GM18508 (cell line): ENCODE results near the gene FTCD.
"Not testable (repeated sequence)": the region's sequence is repeated elsewhere in the genome, so short reads cannot be mapped to it uniquely, and the experiment has no call there.

Experiments
- ATAC-seq: cut with Tn5 transposase; IDR thresholded peaks from one replicate; pipeline ENCODE4 v1.9.1; 2021; ENCODE audit warnings: moderate number of reproducible peaks; ENCODE audit not compliant: insufficient read depth, unreplicated experiment

The FTCD gene

GRCh38 chr21:46172863-46173528 lies 17.6 kb upstream of the FTCD start:
- no peak for ATAC-seq

GRCh38 chr21:46171996-46172862 lies 16.9 kb upstream of the FTCD start:
- ATAC-seq: no peak

GRCh38 chr21:46171585-46171984 lies 16.2 kb upstream of the FTCD start:
- no peak for ATAC-seq

GRCh38 chr21:46170436-46171193 lies 15.2 kb upstream of the FTCD start:
- ATAC-seq: not testable (repeated sequence)

GRCh38 chr21:46168659-46169386 lies 13.4 kb upstream of the FTCD start:
- ATAC-seq: no peak

GRCh38 chr21:46168238-46168637 lies 12.9 kb upstream of the FTCD start:
- ATAC-seq: no peak

- ATAC-seq: no peak
Observed at GRCh38 chr21:46165098-46165497, 9.7 kb upstream of the FTCD start.

- ATAC-seq: no peak
Observed at GRCh38 chr21:46163380-46163779, 8.0 kb upstream of the FTCD start.

- ATAC-seq: no peak
Observed at GRCh38 chr21:46161633-46162592, 6.5 kb upstream of the FTCD start.

GRCh38 chr21:46160907-46161632 lies 5.7 kb upstream of the FTCD start:
- no peak for ATAC-seq

- ATAC-seq: no peak
Observed at GRCh38 chr21:46160657-46160906, 5.2 kb upstream of the FTCD start.

- ATAC-seq: no peak
Observed at GRCh38 chr21:46159841-46160656, 4.7 kb upstream of the FTCD start.

GRCh38 chr21:46159390-46159789 lies 4.0 kb upstream of the FTCD start:
- no peak for ATAC-seq

GRCh38 chr21:46158666-46159300 lies 3.4 kb upstream of the FTCD start:
- no peak for ATAC-seq

- no peak for ATAC-seq
Observed at GRCh38 chr21:46157987-46158451, 2.6 kb upstream of the FTCD start.

GRCh38 chr21:46157396-46157986 lies 2.1 kb upstream of the FTCD start:
- ATAC-seq: no peak

- ATAC-seq: no peak
Observed at GRCh38 chr21:46156678-46157077, 1.3 kb upstream of the FTCD start.
